ENCODE results near the gene UNC119B. TPM values are rescaled to one million over a fixed set of nuclear protein-coding genes. Genes with fewer than 3 reads are reported as not detected.
"Not testable (repeated sequence)": the region's sequence is repeated elsewhere in the genome, so short reads cannot be mapped to it uniquely, and the experiment has no call there.

UNC119B gene
- total and polyA plus RNA-seq, 3 experiments from 2014 or later = 8.8 to 30.5 (median 29.8) TPM

- Mint-ChIP-seq H3K27me3 (no peaks in the 10 kb centered on the region), H3K4me1 (peaks cover 20 to 27% (median 24%) of the 10 kb centered on the region in 3 donors), H3K36me3 (peaks cover 13 to 42% (median 14%) of the 10 kb centered on the region in 3 donors), H3K4me3 (peak overlapping the region in 6 of 7 donors; percentile 81 to 92 (median 88)), H3K9me3 (no peaks in the 10 kb centered on the region), H3K27ac (peak overlapping the region in 1 of 8 donors; percentile 83)
- H3K4me1 ChIP-seq (ENCODE audit: insufficient read depth, low read length) = peaks cover 16% of the 10 kb centered on the region
- CTCF ChIA-PET = no interaction called here
- H3K4me3 ChIP-seq (ENCODE audit: low read length) = no peak overlapping the region
- POLR2A ChIA-PET = no interaction called here
- H3K9me3 ChIP-seq (ENCODE audit: low read length) = no peaks in the 10 kb centered on the region
- no peaks in the 10 kb centered on the region for H3K27me3 ChIP-seq (ENCODE audit: insufficient read depth, low read length, poor library complexity, severe bottlenecking)
- no peak for DNase-seq
- H3K27ac ChIP-seq (ENCODE audit: low read depth, low read length) = no peak overlapping the region
- no peaks in the 10 kb centered on the region for H3K36me3 ChIP-seq (ENCODE audit: insufficient read depth, low read length)
These were observed 16.7 kb downstream of the UNC119B start for GRCh38 chr12:120726961-120727360.

DNA sequence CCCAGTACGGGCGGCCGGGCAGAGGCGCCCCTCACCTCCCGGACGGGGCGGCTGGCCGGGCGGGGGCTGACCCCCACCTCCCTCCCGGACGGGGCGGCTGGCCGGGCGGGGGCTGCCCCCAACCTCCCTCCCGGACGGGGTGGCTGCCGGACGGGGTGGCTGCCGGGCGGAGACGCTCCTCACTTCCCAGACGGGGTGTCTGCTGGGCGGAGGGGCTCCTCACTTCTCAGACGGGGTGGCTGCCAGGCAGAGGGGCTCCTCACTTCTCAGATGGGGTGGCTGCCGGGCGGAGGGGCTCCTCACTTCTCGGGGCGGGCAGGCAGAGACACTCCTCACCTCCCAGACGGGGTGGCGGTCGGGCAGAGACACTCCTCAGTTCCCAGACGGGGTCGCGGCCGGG, 21.9 kb downstream of the UNC119B start:
- H3K27ac Mint-ChIP-seq; DNase-seq; H3K27me3 Mint-ChIP-seq; POLR2A ChIA-PET; H3K9me3 ChIP-seq (ENCODE audit: low read length); H3K9me3 Mint-ChIP-seq; H3K4me1 Mint-ChIP-seq; H3K4me1 ChIP-seq (ENCODE audit: insufficient read depth, low read length); H3K36me3 ChIP-seq (ENCODE audit: insufficient read depth, low read length); H3K4me3 Mint-ChIP-seq; H3K4me3 ChIP-seq (ENCODE audit: low read length); H3K27me3 ChIP-seq (ENCODE audit: insufficient read depth, low read length, poor library complexity, severe bottlenecking); CTCF ChIA-PET; H3K27ac ChIP-seq (ENCODE audit: low read depth, low read length): not testable (repeated sequence)
- H3K36me3 Mint-ChIP-seq = peaks cover 12 to 38% (median 17%) of the 10 kb centered on the region in 3 donors

- Histone ChIP-seq H3K27me3 (ENCODE audit: insufficient read depth, low read length, poor library complexity, severe bottlenecking) (no peaks in the 10 kb centered on the region), H3K4me3 (ENCODE audit: low read length) (no peak overlapping the region), H3K9me3 (ENCODE audit: low read length) (no peaks in the 10 kb centered on the region), H3K4me1 (ENCODE audit: insufficient read depth, low read length) (no peaks in the 10 kb centered on the region), H3K27ac (ENCODE audit: low read depth, low read length) (no peak overlapping the region), H3K36me3 (ENCODE audit: insufficient read depth, low read length) (no peaks in the 10 kb centered on the region)
- Mint-ChIP-seq H3K4me3 (no peak overlapping the region), H3K27me3 (no peaks in the 10 kb centered on the region), H3K36me3 (peaks cover 9 to 36% (median 15%) of the 10 kb centered on the region in 3 donors), H3K27ac (peak overlapping the region in 1 of 8 donors; percentile 19), H3K9me3 (no peaks in the 10 kb centered on the region), H3K4me1 (peaks cover 0 to 4% (median 0%) of the 10 kb centered on the region in 3 donors)
- no peak for DNase-seq
- POLR2A ChIA-PET = no interaction called here
- CTCF ChIA-PET = no interaction called here
These were observed 23.3 kb downstream of the UNC119B start for GRCh38 chr12:120733574-120733973.

- Histone ChIP-seq H3K36me3 (ENCODE audit: insufficient read depth, low read length) (no peaks in the 10 kb centered on the region), H3K4me1 (ENCODE audit: insufficient read depth, low read length) (no peaks in the 10 kb centered on the region), H3K9me3 (ENCODE audit: low read length) (no peaks in the 10 kb centered on the region), H3K27me3 (ENCODE audit: insufficient read depth, low read length, poor library complexity, severe bottlenecking) (no peaks in the 10 kb centered on the region), H3K4me3 (ENCODE audit: low read length) (no peak overlapping the region), H3K27ac (ENCODE audit: low read depth, low read length) (no peak overlapping the region)
- DNase-seq = no peak
- no peaks in the 10 kb centered on the region for H3K27me3 Mint-ChIP-seq
- H3K36me3 Mint-ChIP-seq = peaks cover 9 to 36% (median 15%) of the 10 kb centered on the region in 3 donors
- peak overlapping the region in 1 of 8 donors; percentile 75 for H3K27ac Mint-ChIP-seq
- CTCF ChIA-PET = no interaction called here
- H3K9me3 Mint-ChIP-seq = no peaks in the 10 kb centered on the region
- H3K4me1 Mint-ChIP-seq = peaks cover 0 to 2% (median 0%) of the 10 kb centered on the region in 3 donors
- POLR2A ChIA-PET = no interaction called here
- H3K4me3 Mint-ChIP-seq = no peak overlapping the region
These were observed 24.0 kb downstream of the UNC119B start for GRCh38 chr12:120734210-120734609.

DNA sequence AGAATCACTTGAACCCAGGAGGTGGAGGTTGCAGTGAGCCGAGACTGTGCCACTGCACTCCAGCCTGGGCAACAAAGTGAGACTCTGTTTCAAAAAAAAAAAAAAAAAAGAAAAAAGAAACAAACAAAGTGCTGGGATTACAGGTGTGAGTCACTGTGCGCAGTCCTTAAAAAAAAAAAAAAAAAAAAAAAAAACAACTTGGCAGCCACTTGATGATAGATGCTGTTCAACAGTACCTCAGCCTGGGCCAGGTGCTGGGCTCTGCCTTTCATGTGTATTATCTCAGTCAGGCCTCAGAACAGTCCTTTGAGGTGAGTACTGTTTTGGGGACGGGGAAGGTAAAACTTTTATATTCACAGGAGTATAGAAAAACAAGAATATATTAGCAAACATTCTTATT, 24.9 kb downstream of the UNC119B start:
- POLR2A ChIA-PET = no interaction called here
- Mint-ChIP-seq H3K27ac (no peak overlapping the region), H3K9me3 (no peaks in the 10 kb centered on the region), H3K36me3 (peaks cover 4 to 32% (median 14%) of the 10 kb centered on the region in 3 donors), H3K27me3 (no peaks in the 10 kb centered on the region), H3K4me3 (no peak overlapping the region), H3K4me1 (peaks cover 0 to 2% (median 0%) of the 10 kb centered on the region in 3 donors)
- no peak overlapping the region for H3K27ac ChIP-seq (ENCODE audit: low read depth, low read length)
- no peak for DNase-seq
- no peaks in the 10 kb centered on the region for H3K9me3 ChIP-seq (ENCODE audit: low read length)
- H3K4me1 ChIP-seq (ENCODE audit: insufficient read depth, low read length) = no peaks in the 10 kb centered on the region
- no peaks in the 10 kb centered on the region for H3K36me3 ChIP-seq (ENCODE audit: insufficient read depth, low read length)
- CTCF ChIA-PET = no interaction called here
- H3K4me3 ChIP-seq (ENCODE audit: low read length) = no peak overlapping the region
- no peaks in the 10 kb centered on the region for H3K27me3 ChIP-seq (ENCODE audit: insufficient read depth, low read length, poor library complexity, severe bottlenecking)

GRCh38 chr12:120736404-120737331, 26.4 kb downstream of the UNC119B start:
- Histone ChIP-seq H3K4me1 (ENCODE audit: insufficient read depth, low read length) (no peaks in the 10 kb centered on the region), H3K27ac (ENCODE audit: low read depth, low read length) (no peak overlapping the region), H3K27me3 (ENCODE audit: insufficient read depth, low read length, poor library complexity, severe bottlenecking) (no peaks in the 10 kb centered on the region), H3K36me3 (ENCODE audit: insufficient read depth, low read length) (no peaks in the 10 kb centered on the region), H3K4me3 (ENCODE audit: low read length) (no peak overlapping the region), H3K9me3 (ENCODE audit: low read length) (no peaks in the 10 kb centered on the region)
- Mint-ChIP-seq H3K4me1 (peaks cover 0 to 2% (median 0%) of the 10 kb centered on the region in 3 donors), H3K4me3 (no peak overlapping the region), H3K36me3 (peaks cover 0 to 27% (median 8%) of the 10 kb centered on the region in 3 donors), H3K27me3 (no peaks in the 10 kb centered on the region), H3K27ac (no peak overlapping the region), H3K9me3 (no peaks in the 10 kb centered on the region)
- POLR2A ChIA-PET = no interaction called here
- DNase-seq = no peak
- CTCF ChIA-PET = no interaction called here

DNA sequence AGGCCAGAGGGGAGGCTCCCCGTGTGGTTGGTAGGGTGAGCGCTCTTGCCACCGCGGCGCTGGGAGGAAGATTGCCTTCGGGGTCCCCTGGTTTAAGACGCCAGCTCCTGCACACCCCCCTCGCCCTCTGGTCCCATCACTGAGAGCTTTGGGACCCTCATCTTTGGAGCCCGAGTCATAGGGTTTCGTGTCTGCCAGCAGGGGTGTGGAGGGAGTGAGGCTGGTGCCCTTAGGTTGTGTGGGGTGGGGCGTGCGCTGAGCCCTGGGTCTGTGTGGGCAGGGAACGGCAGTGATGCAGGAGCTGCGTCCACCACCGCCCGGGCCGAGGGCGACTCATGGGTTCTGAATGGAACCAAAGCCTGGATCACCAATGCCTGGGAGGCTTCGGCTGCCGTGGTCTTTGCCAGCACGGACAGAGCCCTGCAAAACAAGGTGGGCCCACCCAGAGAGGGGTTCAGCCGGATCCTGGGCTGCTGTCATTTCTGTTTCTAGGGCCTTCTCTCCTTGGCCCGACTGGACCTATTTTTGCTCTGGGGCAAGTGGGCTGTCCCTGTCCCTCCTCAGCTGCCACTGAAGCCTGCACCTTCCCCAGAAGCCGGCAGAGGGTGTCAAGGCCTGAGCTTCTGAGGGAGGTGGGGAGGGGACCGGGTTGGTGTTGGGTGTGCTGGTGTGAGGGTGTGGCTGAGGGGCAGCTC, 27.4 kb downstream of the UNC119B start:
- Histone ChIP-seq H3K36me3 (ENCODE audit: insufficient read depth, low read length) (no peaks in the 10 kb centered on the region), H3K27me3 (ENCODE audit: insufficient read depth, low read length, poor library complexity, severe bottlenecking) (no peaks in the 10 kb centered on the region), H3K4me3 (ENCODE audit: low read length) (no peak overlapping the region), H3K4me1 (ENCODE audit: insufficient read depth, low read length) (no peaks in the 10 kb centered on the region), H3K9me3 (ENCODE audit: low read length) (no peaks in the 10 kb centered on the region), H3K27ac (ENCODE audit: low read depth, low read length) (no peak overlapping the region)
- Mint-ChIP-seq H3K4me1 (peaks cover 0 to 2% (median 0%) of the 10 kb centered on the region in 3 donors), H3K9me3 (no peaks in the 10 kb centered on the region), H3K27me3 (no peaks in the 10 kb centered on the region), H3K4me3 (no peak overlapping the region), H3K36me3 (peaks cover 0 to 25% (median 8%) of the 10 kb centered on the region in 3 donors), H3K27ac (no peak overlapping the region)
- POLR2A ChIA-PET = no interaction called here
- CTCF ChIA-PET = no interaction called here
- DNase-seq = no peak

Data from CD8-positive, alpha-beta memory T cell (primary cell).